Activated gamma-delta T cell treated with Interleukin-2 at 50 U/mL for 16 hours (primary cell): Measurements from ENCODE around the gene CXorf49.
A peak's percentile ranks its signal among the peaks of the same experiment; 100 is the strongest.
"Not testable (repeated sequence)": the region's sequence is repeated elsewhere in the genome, so short reads cannot be mapped to it uniquely, and the experiment has no call there.

ENCODE experiments used
- DNase-seq: peaks from one replicate; pipeline ENCODE4 v3.0.0-alpha.2; 2020

The CXorf49 gene

DNA sequence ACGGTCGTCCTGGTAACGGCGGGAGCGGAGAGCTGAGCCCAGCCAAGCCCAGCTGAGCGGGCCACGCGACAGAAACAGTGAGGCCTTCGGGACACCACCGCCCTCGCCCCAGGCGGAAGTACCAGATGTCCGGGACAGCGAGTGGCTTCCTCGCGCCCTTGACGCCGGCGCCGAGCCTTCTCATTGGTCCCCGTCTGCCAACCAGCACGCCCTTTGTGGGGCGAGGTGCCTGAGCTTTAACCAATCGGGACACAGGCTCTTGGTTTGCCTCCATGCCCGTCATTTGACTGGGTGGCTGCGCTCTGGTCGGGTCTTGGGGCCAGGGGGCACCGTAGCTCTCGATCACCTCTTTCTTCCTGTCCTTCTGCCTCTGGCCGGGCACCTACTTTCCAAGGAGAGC, at the start of gene CXorf49:
CXorf49 (minus strand) TSS at position 101 of the 400 bp plus-strand sequence. CDS start 134 bp downstream, outside the sequence.
- not testable (repeated sequence) for DNase-seq

DNA sequence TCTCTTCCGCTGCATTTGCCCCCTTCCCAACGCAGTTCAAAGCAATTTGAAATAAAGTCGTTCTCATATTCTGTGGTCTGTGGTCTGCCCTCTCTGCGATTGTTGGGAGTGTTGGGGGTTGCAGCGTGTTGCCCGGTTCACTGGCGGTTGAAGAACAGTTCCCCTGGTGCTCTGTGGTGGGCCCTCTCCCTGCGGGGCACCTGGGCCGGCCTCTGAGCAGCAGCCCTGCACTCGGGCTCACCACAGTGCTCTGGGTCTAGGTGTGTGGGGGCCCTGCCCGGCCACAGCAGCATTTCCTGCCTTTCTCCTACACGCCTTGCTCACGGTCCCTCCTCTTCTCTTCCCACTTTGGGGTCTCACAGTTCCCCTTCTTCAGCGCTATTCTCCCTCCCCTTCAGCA, 49.0 kb upstream of the CXorf49 start:
- DNase-seq, result not testable (repeated sequence)

DNA sequence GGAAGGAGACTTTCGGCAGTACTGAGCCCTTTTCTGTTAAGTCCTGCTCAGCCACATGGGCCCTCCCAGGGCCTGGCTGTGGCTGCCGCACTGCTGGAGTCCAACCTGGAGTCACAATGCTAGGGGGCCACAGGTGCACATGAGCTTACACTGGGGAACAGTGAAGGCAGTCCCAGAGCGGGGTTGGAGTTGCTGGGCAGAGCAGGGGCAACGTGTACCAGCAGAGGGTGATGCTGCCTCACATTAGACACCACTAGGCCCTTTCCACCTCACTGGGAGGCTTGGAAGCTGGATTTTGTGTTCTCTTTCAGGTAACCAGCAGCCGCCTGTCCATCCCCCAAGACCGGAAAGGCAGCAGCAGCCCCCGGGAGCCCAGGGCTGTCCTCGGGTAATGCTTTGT, 47.5 kb upstream of the CXorf49 start:
- not testable (repeated sequence) for DNase-seq

DNA sequence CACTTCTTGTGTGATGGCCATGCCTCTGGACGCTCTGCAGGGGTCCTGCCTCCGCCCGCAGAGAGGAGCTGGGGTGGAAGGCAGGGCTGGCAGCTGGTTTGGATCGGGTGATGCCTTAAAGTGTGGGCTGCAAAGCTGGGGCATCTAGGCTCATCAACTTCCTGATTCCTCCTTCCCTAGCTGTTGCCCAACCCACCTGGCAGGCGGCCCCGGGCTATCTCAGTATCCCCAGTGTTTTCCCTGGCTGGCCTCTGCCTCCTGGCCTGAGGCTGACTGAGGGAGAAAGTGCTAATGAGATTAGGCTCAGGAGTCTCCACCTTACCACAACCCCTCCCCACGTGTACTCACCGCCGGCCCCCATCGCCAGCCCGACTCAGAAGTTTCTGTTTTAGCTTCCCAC, 46.7 kb upstream of the CXorf49 start:
- not testable (repeated sequence) for DNase-seq

DNA sequence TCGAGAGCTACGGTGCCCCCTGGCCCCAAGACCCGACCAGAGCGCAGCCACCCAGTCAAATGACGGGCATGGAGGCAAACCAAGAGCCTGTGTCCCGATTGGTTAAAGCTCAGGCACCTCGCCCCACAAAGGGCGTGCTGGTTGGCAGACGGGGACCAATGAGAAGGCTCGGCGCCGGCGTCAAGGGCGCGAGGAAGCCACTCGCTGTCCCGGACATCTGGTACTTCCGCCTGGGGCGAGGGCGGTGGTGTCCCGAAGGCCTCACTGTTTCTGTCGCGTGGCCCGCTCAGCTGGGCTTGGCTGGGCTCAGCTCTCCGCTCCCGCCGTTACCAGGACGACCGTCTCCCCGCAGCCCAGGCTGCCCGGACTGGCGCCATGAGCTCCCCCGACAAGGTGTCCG, 45.0 kb upstream of the CXorf49 start, which contains the start of gene CXorf49B:
CXorf49B (plus strand) TSS at position 301 of the 400 bp plus-strand sequence; CDS start at position 376, 75 bp downstream.
- DNase-seq, result not testable (repeated sequence)

DNA sequence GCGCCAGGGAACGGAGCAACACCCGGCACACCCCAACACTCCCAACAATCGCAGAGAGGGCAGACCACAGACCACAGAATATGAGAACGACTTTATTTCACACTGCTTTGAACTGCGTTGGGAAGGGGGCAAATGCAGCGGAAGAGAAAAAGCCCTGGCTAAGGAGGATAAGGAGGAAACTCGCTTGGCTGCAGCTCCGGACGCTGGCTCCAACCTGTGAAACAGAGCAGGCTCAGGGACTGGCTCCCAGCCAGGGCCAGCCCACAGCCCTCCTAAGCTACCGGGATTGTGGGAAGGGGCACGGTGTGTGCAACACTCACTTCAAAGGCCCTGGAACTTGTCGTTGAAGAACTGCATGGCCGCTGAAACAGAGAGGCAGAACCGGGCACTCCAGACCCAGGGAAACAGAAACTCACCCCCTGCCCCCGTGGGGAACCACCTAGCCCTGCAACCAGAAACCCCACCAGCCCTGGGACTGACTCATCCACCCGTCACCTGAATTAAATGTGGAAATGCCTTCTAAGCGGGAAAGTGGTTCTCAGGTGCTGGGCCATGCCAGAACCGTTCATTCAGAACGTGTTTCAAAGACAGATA, 42.7 kb upstream of the CXorf49 start:
- not testable (repeated sequence) for DNase-seq

DNA sequence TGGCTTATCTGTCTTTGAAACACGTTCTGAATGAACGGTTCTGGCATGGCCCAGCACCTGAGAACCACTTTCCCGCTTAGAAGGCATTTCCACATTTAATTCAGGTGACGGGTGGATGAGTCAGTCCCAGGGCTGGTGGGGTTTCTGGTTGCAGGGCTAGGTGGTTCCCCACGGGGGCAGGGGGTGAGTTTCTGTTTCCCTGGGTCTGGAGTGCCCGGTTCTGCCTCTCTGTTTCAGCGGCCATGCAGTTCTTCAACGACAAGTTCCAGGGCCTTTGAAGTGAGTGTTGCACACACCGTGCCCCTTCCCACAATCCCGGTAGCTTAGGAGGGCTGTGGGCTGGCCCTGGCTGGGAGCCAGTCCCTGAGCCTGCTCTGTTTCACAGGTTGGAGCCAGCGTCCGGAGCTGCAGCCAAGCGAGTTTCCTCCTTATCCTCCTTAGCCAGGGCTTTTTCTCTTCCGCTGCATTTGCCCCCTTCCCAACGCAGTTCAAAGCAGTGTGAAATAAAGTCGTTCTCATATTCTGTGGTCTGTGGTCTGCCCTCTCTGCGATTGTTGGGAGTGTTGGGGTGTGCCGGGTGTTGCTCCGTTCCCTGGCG, 2.3 kb upstream of the CXorf49 start:
- DNase-seq, result not testable (repeated sequence)

DNA sequence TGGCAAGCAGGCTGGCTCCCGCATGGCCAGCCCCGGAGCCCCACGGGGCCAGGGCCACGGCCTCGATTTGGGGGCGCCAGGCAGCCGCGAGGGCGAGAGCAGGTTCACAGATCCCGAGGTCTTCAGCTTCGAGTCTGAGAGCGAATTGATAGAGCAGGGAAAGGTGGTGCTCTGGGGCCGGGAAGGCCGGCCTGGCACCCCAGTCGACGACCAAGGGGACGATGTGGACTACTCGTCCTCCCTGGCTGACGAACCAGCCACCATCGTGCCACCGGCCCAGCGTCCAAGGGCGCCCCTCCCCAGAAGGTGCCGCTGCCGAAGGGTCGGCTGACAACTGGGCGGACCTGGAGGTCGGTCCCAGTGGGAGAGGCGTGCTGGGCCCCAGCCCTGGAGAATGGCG, 1.1 kb upstream of the CXorf49 start:
- DNase-seq, result peak; percentile 1

DNA sequence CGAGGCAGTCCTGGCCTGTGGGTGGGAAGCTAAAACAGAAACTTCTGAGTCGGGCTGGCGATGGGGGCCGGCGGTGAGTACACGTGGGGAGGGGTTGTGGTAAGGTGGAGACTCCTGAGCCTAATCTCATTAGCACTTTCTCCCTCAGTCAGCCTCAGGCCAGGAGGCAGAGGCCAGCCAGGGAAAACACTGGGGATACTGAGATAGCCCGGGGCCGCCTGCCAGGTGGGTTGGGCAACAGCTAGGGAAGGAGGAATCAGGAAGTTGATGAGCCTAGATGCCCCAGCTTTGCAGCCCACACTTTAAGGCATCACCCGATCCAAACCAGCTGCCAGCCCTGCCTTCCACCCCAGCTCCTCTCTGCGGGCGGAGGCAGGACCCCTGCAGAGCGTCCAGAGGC, 1.8 kb downstream of the CXorf49 start:
- not testable (repeated sequence) for DNase-seq

DNA sequence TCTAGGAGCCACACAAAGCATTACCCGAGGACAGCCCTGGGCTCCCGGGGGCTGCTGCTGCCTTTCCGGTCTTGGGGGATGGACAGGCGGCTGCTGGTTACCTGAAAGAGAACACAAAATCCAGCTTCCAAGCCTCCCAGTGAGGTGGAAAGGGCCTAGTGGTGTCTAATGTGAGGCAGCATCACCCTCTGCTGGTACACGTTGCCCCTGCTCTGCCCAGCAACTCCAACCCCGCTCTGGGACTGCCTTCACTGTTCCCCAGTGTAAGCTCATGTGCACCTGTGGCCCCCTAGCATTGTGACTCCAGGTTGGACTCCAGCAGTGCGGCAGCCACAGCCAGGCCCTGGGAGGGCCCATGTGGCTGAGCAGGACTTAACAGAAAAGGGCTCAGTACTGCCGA, 2.5 kb downstream of the CXorf49 start:
- not testable (repeated sequence) for DNase-seq

DNA sequence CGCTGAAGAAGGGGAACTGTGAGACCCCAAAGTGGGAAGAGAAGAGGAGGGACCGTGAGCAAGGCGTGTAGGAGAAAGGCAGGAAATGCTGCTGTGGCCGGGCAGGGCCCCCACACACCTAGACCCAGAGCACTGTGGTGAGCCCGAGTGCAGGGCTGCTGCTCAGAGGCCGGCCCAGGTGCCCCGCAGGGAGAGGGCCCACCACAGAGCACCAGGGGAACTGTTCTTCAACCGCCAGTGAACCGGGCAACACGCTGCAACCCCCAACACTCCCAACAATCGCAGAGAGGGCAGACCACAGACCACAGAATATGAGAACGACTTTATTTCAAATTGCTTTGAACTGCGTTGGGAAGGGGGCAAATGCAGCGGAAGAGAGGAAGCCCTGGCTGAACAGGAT, 4.0 kb downstream of the CXorf49 start:
- DNase-seq, result not testable (repeated sequence)

DNA sequence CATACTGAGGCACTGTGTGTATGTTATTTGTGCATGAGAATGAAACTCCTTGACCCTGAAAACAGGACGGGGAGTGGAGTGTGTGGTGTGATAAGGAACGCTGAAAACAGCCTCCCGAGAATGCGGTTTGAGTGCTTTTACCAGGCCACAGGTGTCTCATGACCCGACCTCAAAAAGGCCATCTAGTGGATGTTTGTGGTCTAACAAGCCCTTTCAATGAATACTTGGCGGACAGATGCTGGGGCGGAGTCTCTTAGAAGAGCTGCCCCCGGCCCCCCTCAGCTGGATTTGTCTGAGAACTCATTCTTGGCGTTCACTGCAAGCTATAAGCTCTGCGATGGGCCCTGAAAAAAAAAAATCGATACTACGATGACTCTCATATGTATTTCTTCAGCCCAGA, 15.2 kb downstream of the CXorf49 start:
- not testable (repeated sequence) for DNase-seq

DNA sequence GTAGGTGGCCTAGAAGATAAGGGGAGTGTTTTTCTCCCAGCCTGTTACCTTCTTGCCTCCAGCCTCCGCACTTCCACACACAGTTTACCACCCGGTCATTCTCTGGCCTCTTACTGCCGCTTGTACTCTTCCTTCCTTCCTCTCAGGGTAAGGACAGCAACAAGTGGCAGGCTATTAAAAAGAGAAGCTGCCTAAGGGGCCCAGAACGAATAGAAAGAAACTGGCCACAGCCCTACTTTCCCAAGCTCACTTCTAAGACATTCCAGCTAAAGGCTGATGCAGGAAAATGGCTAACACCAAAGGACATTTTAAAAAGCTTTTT, 19.1 kb downstream of the CXorf49 start:
- not testable (repeated sequence) for DNase-seq

DNA sequence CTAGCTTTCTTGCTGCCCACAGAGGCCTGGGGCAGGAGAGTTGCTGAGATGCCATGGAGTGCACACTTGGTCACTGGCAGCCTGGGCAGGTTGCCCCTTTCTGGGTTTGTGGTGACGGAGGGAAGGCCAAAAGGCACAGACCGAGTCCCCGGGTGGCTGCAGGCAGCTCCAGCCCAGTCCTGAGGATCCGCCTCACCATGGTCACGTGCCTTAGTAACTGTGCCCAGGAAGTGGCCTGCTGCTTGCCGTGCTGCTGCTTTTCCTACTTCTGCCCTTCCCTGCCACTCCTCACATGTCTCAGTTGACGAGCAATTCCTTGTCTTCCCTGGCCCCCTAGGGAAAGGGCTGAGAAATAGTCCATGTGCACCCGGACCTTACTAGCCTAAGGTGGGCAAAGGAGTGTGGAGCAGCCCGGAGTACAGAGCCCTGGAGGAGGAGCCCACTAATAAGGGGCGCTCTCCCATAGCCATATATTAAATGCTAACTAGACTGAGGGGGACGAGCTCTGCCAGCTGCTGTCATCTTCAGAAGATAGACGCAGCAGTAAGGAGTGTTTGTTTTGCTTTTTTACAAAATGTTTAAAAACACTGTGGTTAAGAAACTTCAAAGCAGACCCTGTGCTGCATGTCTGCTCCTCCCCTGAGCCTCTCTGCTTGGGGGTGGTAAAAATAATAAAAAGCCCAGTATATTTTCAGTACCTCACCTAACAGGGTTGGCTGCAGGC, 19.6 kb downstream of the CXorf49 start:
- not testable (repeated sequence) for DNase-seq

DNA sequence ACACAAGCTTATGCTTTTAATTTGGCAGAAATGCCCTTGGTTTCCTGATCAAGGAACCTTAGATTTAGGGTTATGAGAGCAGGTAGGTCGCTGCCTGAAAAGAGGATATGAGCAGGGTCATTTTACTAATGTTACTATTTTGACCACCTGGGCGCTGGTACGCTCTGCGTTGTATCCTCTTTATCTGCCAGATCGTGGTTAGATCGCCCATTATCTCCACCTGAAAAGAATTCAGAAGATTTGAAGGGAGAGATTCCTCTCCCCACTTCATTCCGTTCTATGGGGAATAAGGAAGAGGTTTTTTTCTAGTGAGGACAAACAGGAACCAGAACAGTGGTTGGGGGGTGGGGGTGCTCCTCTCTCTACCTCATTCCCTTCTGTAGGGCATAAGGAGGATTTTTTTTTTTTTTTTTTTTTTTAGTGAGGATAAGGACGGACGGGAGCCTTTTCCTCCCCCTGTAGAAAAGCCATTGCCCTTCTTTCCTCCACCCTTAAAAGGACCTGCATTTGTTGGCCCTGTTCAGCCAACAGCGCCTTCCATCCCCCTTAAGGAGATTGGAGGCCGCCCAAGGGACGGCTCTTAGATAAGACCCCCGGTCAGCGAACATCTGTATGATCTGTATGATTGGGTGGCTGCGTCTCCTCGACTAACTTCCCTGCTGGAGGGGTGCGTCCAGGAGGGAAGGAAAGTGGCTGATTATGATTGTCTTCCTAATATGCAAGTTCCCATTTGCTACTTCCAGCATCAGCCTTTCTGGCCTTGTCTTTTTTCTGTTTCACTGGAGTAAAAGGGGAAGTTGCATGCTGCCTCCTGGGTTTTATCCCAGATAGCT, 20.4 kb downstream of the CXorf49 start:
- not testable (repeated sequence) for DNase-seq

DNA sequence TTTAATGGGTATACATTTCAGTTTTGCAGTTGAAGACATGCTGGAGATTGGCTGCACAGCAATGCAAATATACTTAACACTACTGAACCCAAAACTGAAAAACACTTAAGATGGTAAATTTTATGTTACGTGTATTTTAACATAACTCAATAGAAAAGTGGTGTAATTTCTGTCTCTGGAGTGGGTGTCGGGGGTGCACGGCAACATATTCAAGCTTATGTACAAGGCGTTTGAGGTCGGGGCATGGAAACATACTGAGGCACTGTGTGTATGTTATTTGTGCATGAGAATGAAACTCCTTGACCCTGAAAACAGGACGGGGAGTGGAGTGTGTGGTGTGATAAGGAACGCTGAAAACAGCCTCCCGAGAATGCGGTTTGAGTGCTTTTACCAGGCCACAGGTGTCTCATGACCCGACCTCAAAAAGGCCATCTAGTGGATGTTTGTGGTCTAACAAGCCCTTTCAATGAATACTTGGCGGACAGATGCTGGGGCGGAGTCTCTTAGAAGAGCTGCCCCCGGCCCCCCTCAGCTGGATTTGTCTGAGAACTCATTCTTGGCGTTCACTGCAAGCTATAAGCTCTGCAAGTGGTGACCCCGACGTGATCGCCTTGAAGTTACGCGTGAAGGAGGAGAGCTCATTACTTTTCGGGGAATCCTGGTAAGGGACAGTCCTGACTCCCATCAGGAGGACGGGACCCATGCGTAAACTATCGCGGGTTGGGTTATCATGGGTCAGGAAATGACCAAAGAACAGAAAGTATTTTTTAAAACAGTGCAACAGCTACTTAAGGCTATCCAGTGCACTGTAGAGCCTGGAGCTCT, 21.2 kb downstream of the CXorf49 start:
- not testable (repeated sequence) for DNase-seq

DNA sequence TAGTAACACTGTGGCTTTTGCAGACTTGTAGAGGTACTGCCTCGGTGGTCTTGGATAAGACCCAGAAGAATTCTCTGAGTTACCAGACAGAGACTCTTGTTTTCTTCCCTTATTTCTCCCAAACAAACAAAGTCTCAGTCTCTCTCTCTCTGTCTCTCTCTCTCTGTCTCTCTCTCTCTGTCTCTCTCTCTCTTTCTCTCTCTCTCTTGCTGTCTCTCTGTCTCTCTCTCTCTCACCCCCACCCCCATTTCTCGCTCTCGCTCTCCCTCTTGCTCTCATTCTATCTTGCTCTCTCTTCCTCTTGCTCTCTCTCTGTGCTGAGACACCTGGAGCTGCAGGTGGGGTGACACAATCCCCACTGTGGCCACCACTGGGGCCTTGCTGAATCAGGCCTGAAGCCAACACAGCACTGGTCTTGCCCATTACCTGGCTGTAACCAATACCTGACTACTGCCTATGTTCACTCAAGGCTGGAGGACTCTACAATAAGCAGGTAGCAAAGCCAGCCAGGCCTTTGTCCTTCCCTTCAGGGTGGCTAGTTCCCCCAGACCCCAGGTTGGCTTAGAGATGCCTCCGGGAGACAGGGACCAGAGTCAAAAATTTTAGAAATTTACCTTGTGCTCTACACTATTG, 38.4 kb downstream of the CXorf49 start:
- no peak for DNase-seq

DNA sequence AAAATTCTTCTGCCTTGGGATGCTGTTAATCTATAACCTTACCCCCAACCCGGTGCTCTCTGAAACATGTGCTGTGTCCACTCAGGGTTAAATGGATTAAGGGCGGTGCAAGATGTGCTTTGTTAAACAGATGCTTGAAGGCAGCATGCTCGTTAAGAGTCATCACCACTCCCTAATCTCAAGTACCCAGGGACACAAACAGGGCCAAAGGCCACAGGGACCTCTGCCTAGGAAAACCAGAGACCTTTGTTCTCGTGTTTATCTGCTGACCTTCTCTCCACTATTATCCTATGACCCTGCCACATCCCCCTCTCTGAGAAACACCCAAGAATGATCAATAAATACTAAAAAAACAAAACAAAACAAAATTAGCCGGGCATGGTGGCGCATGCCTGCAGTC, 40.9 kb downstream of the CXorf49 start:
- DNase-seq, result not testable (repeated sequence)

DNA sequence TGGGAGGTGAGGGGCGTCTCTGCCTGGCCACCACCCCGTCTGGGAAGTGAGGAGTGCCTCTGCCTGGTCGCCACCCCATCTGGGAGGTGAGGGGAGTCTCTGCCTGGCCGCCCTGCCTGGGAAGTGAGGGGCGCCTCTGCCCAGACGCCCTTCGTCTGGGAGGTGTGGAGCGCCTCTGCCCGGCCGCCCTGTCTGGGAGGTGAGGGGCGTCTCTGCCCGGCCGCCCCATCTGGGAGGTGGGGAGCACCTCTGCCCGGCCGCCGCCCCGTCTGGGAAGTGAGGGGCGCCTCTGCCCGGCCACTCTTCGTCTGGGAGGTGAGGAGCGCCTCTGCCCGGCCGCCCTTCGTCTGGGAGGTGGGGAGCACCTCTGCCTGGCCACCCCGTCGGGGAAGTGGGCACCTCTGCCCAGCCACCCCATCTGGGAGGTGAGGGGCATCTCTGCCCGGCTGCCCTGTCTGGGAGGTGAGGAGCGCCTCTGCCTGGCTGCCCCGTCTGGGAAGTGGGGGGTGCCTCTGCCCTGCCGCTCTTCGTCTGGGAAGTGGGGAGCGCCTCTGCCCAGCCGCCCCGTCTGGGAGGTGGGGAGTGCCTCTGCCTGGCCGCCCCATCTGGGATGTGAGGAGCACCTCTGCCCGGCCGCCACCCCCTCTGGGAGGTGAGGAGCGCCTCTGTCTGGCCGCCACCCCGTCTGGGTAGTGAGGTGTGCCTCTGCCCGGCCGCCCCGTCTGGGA, 41.9 kb downstream of the CXorf49 start:
- peak; percentile 2 for DNase-seq

DNA sequence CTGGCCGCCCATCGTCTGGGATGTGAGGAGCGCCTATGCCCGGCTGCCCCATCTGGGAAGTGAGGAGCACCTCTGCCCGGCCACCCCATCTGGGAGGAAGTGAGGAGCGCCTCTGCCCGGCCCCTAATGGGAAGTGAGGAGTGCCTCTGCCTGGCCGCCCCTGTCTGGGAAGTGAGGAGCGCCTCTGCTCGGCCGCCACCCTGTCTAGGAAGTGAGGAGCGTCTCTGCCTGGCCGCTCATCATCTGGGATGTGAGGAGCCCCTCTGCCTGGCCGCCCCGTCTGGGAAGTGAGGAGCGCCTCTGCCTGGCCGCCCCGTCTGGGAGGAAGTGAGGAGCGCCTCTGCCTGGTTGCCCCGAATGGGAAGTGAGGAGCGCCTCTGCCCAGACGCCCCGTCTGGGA, 42.4 kb downstream of the CXorf49 start:
- DNase-seq, result not testable (repeated sequence)

DNA sequence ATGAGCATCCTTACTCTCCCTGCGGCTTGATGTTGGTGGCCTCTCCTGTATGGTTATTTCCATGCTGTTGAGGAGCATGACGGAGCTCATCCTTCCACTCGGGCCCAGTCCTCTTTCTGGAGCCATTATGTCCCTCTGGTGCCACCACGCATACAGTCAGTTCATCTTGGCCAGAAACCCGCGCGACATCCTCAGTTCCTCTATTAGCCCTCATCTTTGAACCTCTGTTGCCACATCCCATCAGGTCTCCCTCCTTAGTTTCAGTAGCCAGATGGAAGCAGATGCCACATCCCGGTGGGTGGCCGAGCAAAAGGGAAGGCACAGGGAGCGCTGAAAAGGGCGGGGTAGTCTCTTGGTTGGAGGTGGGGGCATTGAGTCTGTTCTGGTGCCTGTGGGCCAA, 46.1 kb downstream of the CXorf49 start:
- no peak for DNase-seq
